ENCODE results near the gene CLEC3B. TPM values are rescaled to one million over a fixed set of nuclear protein-coding genes. Genes with fewer than 3 reads are reported as not detected.

CLEC3B gene
- total and polyA plus RNA-seq, 10 of the 15 experiments (the other 5 are each of a cell fraction or from before 2014, with no cell fraction given), result 0.23 TPM; not detected in 9

GRCh38 chr3:45048244-45048643 is 22.1 kb downstream of the CLEC3B start:
- no peak for FAIRE-seq
- CTCF ChIA-PET, result interaction anchor here (1.2 to 16.5 kb wide), 3 partner anchors 7 to 160 kb away, joined by 3 to 416 read pairs (median 282); no protein-coding TSS in a partner anchor
- in situ Hi-C loops (cut with MboI), result no loop called here

More at GRCh38 chr3:45048244-45048643, 22.1 kb downstream of the CLEC3B start:
- Histone ChIP-seq H3K4me2 (ENCODE audit: control insufficient read depth, insufficient read depth) (no peak overlapping the region), H3K4me3 (no peak overlapping the region), H3K27ac (ENCODE audit: control insufficient read depth, insufficient read depth) (no peak overlapping the region), H4K20me1 (ENCODE audit: control insufficient read depth, insufficient read depth) (no peaks in the 10 kb centered on the region), H3K79me2 (ENCODE audit: control insufficient read depth, insufficient read depth, low read length) (no peaks in the 10 kb centered on the region), H3K9me3 (replicated peaks; ENCODE audit: control insufficient read depth, insufficient read depth, low read length) (no peaks in the 10 kb centered on the region), H3K4me1 (ENCODE audit: control insufficient read depth, insufficient read depth, low read length) (no peaks in the 10 kb centered on the region), H3K36me3 (ENCODE audit: control insufficient read depth in 2 of 2, insufficient read depth in 2 of 2, low read length in 1 of 2) (no peaks in the 10 kb centered on the region), H2AFZ (ENCODE audit: control insufficient read depth, low read depth, low read length) (no peak overlapping the region), H3K9ac (ENCODE audit: control insufficient read depth, insufficient read depth, low read length) (no peak overlapping the region), H3K27me3 (replicated peaks in 1 of 2; ENCODE audit: control insufficient read depth in 2 of 2, insufficient read depth in 2 of 2, low read length in 1 of 2) (no peaks in the 10 kb centered on the region)
- ChIA-PET POLR2A (no interaction called here), SMC1A (ENCODE audit: uncharacterized antibody, unreplicated experiment) (interaction anchor here (1.2 kb wide), 1 partner anchor 9 kb away, joined by 4 read pairs; no protein-coding TSS in a partner anchor), RAD21 (ENCODE audit: unreplicated experiment) (interaction anchor here (0.6 to 1.0 kb wide), 2 partner anchors 11 to 139 kb away, joined by 3 to 5 read pairs; no protein-coding TSS in a partner anchor)
- 16% methylated on average over 4 of the region's 4 CpGs for WGBS (ENCODE audit: insufficient coverage, insufficient replicate concordance, low lambda C conversion rate, missing lambda C conversion rate)
- no peak for TF ChIP-seq ZBTB33 (IDR thresholded peaks at IDR 0.05)
- no peak for TF ChIP-seq HSF1 (IDR thresholded peaks at IDR 0.05; ENCODE audit: low read depth, low read length)
- TF ChIP-seq ZNF217 (IDR thresholded peaks at IDR 0.05), result no peak
- TF ChIP-seq CHD1 (IDR thresholded peaks at IDR 0.05; ENCODE audit: low read depth, low read length), result no peak
- no peak for TF ChIP-seq RAD21 (IDR thresholded peaks at IDR 0.05; ENCODE audit: insufficient read depth, low read depth, low read length)
- no peak for TF ChIP-seq ASH2L (IDR thresholded peaks at IDR 0.05; ENCODE audit: borderline replicate concordance, low read depth)
- TF ChIP-seq, protein P1, sequence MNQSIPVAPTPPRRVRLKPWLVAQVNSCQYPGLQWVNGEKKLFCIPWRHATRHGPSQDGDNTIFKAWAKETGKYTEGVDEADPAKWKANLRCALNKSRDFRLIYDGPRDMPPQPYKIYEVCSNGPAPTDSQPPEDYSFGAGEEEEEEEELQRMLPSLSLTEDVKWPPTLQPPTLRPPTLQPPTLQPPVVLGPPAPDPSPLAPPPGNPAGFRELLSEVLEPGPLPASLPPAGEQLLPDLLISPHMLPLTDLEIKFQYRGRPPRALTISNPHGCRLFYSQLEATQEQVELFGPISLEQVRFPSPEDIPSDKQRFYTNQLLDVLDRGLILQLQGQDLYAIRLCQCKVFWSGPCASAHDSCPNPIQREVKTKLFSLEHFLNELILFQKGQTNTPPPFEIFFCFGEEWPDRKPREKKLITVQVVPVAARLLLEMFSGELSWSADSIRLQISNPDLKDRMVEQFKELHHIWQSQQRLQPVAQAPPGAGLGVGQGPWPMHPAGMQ (IDR thresholded peaks at IDR 0.05; ENCODE audit: borderline replicate concordance), result no peak
- no peak for TF ChIP-seq CREM (IDR thresholded peaks at IDR 0.05; ENCODE audit: low read depth)
- TF ChIP-seq, protein P2, sequence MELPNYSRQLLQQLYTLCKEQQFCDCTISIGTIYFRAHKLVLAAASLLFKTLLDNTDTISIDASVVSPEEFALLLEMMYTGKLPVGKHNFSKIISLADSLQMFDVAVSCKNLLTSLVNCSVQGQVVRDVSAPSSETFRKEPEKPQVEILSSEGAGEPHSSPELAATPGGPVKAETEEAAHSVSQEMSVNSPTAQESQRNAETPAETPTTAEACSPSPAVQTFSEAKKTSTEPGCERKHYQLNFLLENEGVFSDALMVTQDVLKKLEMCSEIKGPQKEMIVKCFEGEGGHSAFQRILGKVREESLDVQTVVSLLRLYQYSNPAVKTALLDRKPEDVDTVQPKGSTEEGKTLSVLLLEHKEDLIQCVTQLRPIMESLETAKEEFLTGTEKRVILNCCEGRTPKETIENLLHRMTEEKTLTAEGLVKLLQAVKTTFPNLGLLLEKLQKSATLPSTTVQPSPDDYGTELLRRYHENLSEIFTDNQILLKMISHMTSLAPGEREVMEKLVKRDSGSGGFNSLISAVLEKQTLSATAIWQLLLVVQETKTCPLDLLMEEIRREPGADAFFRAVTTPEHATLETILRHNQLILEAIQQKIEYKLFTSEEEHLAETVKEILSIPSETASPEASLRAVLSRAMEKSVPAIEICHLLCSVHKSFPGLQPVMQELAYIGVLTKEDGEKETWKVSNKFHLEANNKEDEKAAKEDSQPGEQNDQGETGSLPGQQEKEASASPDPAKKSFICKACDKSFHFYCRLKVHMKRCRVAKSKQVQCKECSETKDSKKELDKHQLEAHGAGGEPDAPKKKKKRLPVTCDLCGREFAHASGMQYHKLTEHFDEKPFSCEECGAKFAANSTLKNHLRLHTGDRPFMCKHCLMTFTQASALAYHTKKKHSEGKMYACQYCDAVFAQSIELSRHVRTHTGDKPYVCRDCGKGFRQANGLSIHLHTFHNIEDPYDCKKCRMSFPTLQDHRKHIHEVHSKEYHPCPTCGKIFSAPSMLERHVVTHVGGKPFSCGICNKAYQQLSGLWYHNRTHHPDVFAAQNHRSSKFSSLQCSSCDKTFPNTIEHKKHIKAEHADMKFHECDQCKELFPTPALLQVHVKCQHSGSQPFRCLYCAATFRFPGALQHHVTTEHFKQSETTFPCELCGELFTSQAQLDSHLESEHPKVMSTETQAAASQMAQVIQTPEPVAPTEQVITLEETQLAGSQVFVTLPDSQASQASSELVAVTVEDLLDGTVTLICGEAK (IDR thresholded peaks at IDR 0.05; ENCODE audit: borderline replicate concordance), result no peak
- TF ChIP-seq MYB (IDR thresholded peaks at IDR 0.05; ENCODE audit: borderline replicate concordance, low read depth, low read length), result no peak
- TF ChIP-seq SREBF1 (IDR thresholded peaks at IDR 0.05; ENCODE audit: low read length), result no peak
- TF ChIP-seq NFIC (IDR thresholded peaks at IDR 0.05; ENCODE audit: low read depth, low read length), result no peak
- no peak for ATAC-seq
- BruUV-seq (replicated peaks), result no TSS peak
- intact Hi-C loops (cut with micrococcal nuclease; ENCODE audit: unreplicated experiment), result no loop called here
- DNase-seq (ENCODE audit: low read depth, low spot score), result no peak
